HG02763 (cell line): ENCODE data around the gene ZNF358.

Experiments used
- ATAC-seq: cut with Tn5 transposase; IDR thresholded peaks from one replicate; pipeline ENCODE4 v1.9.1; 2021; ENCODE audit warnings: mild to moderate bottlenecking, moderate library complexity; ENCODE audit not compliant: unreplicated experiment

Gene ZNF358

GRCh38 chr19:7488736-7489353 is 27.1 kb upstream of the ZNF358 start, which contains the start of gene PEX11G:
TSS of gene PEX11G (minus strand) at chr19:7489035. CDS start at chr19:7489010, 25 bp downstream.
- ATAC-seq: peak; percentile 70

DNA sequence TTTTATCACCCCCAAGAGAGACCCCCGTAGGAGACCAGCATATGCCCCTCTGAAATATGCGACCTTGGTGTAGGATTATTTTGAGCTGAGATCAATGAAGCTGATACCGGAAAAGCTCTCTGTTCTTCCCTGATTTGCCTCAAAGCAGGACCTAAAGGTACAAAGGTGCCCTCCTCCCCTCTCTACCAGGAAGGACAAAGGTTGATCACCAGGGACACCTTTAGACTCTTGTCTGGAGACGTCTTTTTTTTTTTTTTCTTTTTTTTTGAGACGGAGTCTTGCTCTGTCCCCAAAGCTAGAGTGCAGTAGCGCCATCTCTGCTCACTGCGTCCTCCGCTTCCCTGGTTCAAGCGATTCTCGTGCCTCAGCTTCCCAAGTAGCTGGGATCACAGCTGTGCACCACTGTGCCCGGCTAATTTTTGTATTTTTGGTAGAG is 26.3 kb upstream of the ZNF358 start:
- no peak for ATAC-seq

DNA sequence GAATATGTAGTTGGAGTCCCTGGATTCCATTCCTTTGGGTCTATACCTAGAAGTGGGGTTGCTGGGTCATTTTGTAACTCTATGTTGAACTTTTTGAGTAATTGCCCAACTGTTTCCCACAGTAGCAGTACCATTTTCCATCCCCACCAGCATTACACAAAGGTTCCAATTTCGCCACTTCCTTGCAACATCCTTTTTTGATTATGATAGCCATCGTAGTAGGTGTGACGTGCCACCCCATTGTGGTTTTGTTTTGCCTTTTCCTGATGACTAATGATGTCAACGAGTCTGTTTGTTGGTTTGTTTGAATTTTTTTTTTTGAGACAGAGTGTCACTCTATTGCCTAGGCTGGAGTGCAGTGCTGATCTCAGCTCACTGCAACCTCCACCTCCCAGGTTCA is 23.8 kb upstream of the ZNF358 start:
- ATAC-seq: no peak

DNA sequence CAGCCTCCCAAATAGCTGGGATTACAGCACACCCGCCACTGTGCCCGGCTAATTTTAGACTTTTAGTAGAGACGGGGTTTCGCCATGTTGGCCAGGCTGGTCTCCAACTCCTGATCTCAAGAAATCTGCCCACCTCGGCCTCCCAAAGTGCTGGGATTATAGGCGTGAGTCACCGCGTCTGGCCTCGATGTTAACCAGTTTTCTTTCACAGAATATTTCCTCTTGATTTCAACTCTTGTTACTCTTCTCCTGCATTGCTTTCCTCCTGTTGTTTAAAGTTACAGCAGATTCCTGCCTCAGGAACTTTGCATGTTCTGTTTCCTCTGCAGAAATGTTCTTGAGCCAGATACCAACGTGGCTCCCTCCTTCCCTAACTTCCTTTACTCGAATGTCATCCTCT is 23.3 kb upstream of the ZNF358 start:
- ATAC-seq: no peak

DNA sequence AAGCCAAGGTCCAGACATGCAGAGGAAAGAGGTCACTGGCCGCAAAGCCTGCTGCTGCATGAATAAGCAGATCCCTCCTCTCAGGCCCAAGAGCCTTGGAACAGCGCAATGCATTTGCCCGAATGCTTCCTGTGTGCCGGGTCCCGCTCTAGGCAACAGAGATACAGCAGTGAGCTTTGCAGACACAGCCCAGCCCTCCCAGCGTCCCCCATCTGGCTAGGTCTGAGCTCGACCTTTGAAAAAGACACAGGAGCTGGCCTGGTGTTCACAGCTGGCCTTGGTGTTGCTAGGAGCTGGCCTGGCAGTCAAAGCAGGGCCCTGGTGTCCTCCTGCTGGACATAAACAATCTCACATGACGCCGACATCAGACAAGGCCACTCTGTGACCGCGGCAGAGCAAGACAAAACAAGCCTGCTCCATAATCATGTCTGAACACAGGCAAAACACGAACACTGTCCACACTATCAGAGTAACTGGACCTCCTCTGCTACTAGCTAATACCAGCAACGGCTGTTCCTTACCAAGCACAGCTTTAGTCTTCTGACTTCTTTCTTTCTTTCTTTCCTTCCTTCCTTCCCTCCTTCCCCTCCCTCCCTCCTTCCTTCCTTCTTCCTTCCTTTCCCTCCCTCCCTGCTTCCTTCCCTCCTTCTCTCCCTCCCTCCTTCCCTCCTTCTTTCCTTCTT is 21.3 kb upstream of the ZNF358 start:
- no peak for ATAC-seq

GRCh38 chr19:7497292-7497691 is 18.6 kb upstream of the ZNF358 start:
- ATAC-seq: no peak

DNA sequence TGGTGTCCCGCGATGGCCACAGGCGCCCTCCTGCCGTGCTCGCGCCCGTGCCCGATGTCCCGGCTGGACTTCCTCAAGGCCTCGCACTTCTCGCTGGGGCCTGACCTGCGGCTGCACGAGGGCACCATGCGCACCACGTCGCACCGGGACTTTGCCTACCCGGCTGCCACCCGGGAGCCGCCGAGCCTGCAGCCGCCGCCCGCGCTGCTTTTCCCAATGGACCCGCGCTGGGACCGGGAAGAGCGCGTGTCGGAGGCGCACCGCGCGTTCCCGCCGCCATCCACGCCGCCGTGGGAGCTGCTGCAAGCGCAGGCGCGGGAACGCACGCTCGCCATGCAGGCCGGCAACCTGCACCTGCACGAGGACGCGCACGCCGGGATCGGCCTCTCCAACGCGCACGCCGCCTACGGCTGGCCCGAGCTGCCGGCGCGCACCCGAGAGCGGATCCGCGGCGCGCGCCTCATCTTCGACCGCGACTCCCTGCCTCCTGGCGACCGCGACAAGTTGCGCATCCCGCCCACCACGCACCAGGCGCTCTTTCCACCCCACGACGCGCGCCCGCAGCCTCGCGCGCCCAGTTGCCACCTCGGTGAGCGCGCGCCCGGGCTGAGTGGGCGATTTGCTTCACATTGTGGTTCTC is 15.0 kb upstream of the ZNF358 start:
- ATAC-seq: no peak

DNA sequence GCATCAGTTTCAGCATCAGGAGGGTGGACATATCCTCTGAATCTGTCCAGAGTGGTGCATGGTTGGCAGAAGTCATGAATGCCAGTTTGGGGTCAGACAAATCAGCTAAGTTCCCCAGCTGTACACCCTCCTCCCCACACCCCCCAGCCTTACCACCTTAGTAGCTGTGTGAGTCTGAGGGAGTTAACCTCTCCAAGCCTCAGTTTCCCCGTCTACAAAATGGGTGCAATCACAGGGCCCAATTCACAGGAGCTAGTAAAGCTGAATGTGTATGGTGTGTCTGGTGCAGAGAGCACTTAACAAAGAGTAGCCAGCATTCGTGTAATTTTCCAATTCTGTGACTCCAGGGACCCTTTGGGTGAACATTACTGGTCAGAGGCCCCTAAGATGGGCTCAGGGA is 13.4 kb upstream of the ZNF358 start:
- no peak for ATAC-seq

DNA sequence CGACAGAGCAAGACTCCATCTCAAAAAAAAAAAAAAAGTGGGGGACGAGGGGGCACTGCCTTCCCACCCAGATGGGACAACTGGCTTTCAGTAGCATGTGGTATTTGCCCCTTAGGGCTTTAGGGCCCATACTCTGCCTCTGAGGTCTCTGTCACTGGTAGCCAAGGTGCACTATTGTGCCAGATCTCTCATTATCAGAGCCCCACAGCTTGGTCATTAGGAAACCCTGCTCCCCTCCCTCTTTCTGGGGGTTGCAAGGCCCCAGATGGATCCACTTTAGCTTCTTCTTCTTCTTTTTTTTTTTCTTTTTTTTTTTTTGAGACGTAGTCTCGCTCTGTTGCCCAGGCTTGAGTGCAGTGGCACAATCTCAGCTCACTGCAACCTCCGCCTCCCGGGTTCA is 11.2 kb upstream of the ZNF358 start:
- ATAC-seq: no peak

GRCh38 chr19:7505288-7505681 is 10.6 kb upstream of the ZNF358 start:
- no peak for ATAC-seq

DNA sequence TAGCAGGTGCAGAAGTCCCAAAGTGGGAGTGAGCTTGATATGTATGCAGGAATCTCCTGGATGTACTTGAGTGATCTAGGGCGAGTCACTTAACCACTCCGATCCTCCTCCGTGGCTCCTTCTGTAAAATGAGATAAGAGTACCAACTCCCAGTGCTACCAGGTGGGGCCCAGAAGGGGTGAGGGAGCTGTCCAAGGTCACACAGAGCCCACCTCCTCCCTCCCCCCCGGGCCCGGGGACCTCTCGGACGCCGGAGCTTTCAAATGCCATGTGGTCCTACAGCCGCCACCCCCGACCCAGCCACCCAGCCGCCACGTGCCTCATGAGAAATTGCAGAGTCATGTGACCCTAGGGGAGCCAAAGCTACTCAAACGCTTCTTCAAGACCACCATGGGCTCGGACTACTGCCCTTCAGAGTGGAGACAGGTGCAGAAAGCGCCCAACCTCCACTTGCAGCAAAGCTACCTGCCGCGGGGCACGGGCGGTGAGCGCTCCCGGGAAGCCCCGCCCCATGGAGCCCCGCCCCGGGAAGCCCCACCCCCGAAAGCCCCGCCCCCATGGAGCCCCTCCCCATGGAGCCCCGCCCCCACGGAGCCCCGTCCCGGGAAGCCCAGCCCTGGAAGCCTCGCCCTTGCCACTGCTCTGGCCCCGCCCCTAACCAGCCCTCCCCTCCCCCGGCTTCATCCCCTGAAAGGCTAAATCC is 10.1 kb upstream of the ZNF358 start:
- ATAC-seq: no peak

- ATAC-seq: no peak
These were observed 9.2 kb upstream of the ZNF358 start for GRCh38 chr19:7506385-7507328.

DNA sequence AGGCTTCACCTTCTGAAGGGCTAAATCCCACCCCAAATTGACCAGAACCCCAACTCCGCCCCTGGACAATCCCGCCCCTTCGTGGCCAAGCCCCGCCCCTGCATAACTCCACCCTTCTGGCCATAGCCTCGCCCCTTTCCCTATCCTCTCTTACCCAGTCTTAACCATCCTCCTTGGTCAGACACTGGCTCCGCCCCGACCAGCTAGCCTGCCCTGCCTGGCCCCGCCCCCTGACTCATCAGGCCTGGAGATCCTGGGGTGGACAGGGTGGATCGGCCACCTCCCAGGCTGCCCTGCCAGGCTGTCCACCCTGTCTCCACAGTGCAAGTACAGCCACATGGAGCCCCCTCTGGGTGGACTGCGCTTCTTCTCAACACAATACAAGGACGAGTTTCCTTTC is 8.0 kb upstream of the ZNF358 start:
- ATAC-seq: no peak

DNA sequence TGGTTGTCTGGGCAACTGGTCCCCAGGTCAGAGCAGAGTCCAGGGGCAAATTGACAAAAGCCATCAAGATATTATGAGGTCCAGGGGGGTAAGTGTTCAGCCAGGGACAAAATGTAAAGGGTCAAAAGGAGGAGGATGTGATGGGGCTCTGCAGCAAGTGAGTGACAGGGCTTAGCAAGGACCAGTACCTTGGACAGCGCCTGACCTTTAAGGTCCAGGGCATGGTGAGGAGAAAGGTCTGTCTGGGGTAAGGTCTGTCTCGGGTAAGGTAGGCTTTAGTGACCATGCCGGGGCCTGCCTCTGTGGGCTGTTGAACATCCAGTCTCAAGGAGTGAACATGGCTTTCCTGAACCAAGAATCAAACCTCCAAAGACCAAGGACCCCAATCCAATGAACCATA is 6.3 kb upstream of the ZNF358 start:
- ATAC-seq: no peak

DNA sequence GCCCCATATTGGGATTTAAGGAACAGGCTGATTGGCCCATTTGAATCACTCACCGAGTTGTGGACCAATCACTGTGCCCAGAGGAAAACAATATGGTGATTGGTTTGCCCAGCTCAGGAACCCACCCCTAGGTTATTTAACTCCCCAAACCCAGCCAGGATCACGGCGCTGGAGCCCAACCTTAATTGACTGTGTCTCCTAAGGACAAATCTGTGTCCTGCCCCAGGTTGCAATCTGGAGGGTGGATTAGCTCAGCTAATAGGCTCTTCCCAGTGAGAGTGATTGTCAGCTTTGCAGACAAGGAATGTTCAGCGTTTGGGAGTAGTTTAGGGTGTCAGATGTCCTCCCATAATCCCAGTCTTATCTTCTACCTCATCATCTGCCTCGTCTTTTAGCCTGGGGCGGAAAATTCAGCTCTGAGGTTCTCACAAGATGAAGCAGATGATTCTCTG is 3.5 kb upstream of the ZNF358 start:
- ATAC-seq: no peak

GRCh38 chr19:7513809-7514642 is 1.9 kb upstream of the ZNF358 start:
- ATAC-seq: no peak

DNA sequence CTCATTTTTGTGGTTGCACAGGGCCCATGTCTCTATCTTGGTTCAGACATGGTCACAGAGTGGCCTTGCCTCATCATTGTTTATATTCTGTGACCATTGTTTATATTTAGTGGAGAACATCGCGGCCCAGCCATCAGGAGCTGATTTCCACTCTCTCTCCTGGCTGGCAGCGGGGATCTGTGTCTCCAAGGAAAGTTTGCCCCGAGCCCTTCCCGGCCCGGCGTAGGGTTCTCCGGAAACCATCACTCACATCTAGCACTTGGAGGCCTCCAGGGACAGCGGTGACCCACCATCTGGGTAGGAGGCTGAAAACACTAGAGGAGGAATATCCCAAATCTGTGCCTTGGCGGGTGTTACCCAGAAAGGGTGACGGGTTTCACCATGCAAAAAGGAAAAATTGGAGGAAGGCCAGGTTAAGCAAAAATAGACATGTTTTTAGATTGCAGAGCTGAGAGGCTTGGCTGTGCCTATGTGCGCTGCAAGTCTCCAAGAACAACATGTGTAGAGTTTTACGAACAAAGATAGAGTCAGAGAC is 726 bp upstream of the ZNF358 start:
- no peak for ATAC-seq

- ATAC-seq: no peak
These were observed 430 bp downstream of the ZNF358 start for GRCh38 chr19:7516333-7516732.

DNA sequence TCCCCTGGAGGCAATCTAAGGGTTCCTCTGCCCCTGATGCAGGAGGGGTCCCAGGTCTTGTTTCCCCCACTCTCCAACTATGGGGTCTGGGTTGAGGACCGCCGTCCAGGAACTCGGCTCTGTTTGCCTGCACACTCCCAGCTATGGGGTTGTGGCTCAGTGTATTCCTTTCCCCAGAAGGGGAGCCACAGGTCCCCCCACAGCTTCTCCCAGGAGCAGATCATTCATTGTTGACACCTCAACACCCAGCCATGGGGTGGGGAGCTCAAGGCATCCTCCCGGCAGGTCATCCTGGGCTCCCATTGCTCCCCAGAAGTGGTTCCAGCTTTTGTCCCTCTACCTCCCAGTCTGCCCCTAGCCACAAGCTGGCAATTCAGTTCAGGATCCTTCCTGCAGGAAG is 975 bp downstream of the ZNF358 start:
- ATAC-seq: no peak
